Kidney epithelial cell (primary cell): ENCODE results near the gene MAD1L1. TPM values are rescaled to one million over a fixed set of nuclear protein-coding genes. Genes with fewer than 3 reads are reported as not detected.

Experiments
- DNase-seq: peaks from one replicate; pipeline ENCODE4 v3.0.0-alpha.2; 2010; ENCODE audit warnings: low read depth
- H3K27me3 ChIP-seq: 2 replicates; pipeline ENCODE4 v1.6.0; 2011; ENCODE audit warnings: low read length; ENCODE audit not compliant: control insufficient read depth, insufficient read depth
- H3K36me3 ChIP-seq: 2 replicates; pipeline ENCODE4 v1.5.1; 2011; ENCODE audit warnings: low read length; ENCODE audit not compliant: control insufficient read depth, insufficient read depth
- H3K4me3 ChIP-seq: 2 replicates; pipeline ENCODE4 v1.5.1; 2011; ENCODE audit warnings: low read depth, mild to moderate bottlenecking, control low read depth, low read length
- CTCF ChIP-seq: IDR thresholded peaks from 2 replicates; pipeline ENCODE4 v1.5.1; 2011; ENCODE audit warnings: mild to moderate bottlenecking, moderate library complexity, low read length, control low read depth, inconsistent platforms; ENCODE audit not compliant: insufficient read depth, poor library complexity, severe bottlenecking
- total RNA-seq: library from RNA; depleted of rRNA; stranded (reverse); fragments of >200 nt; gene quantifications from 2 replicates; pipeline ENCODE4 v1.2.3, GENCODE V29; 2015

The MAD1L1 gene
- total RNA-seq, 1 donor from 2014 or later, result 61.2 TPM

GRCh38 chr7:2086229-2086628, 146.5 kb downstream of the MAD1L1 start:
- Histone ChIP-seq H3K4me3 (no peak overlapping the region), H3K36me3 (no peaks in the 10 kb centered on the region), H3K27me3 (no peaks in the 10 kb centered on the region)
- no peak for TF ChIP-seq CTCF
- DNase-seq, result no peak

GRCh38 chr7:2085804-2086203, 146.9 kb downstream of the MAD1L1 start:
- DNase-seq, result no peak
- H3K36me3 ChIP-seq, result no peaks in the 10 kb centered on the region
- TF ChIP-seq CTCF, result no peak
- no peak overlapping the region for H3K4me3 ChIP-seq
- no peaks in the 10 kb centered on the region for H3K27me3 ChIP-seq

GRCh38 chr7:2084781-2085505, 147.8 kb downstream of the MAD1L1 start:
- DNase-seq, result no peak
- no peak overlapping the region for H3K4me3 ChIP-seq
- no peaks in the 10 kb centered on the region for H3K27me3 ChIP-seq
- H3K36me3 ChIP-seq, result no peaks in the 10 kb centered on the region
- TF ChIP-seq CTCF, result no peak

- Histone ChIP-seq H3K4me3 (no peak overlapping the region), H3K27me3 (no peaks in the 10 kb centered on the region), H3K36me3 (no peaks in the 10 kb centered on the region)
- DNase-seq, result no peak
- TF ChIP-seq CTCF, result no peak
Measured at GRCh38 chr7:2084331-2084730, 148.4 kb downstream of the MAD1L1 start.

- Histone ChIP-seq H3K4me3 (no peak overlapping the region), H3K36me3 (no peaks in the 10 kb centered on the region), H3K27me3 (no peaks in the 10 kb centered on the region)
- TF ChIP-seq CTCF, result no peak
- no peak for DNase-seq
Measured at GRCh38 chr7:2083362-2083761, 149.4 kb downstream of the MAD1L1 start.
